NCI-H1436 treated with DMSO at 0.1 percent for 48 hours (cell line): Measurements from ENCODE around the gene TMEM109.
A peak's percentile ranks its signal among the peaks of the same experiment; 100 is the strongest.

Experiments used
- DNase-seq: peaks from one replicate; lab custom pipeline; 2025; lab: John Stamatoyannopoulos, UW

The TMEM109 gene, protein sequence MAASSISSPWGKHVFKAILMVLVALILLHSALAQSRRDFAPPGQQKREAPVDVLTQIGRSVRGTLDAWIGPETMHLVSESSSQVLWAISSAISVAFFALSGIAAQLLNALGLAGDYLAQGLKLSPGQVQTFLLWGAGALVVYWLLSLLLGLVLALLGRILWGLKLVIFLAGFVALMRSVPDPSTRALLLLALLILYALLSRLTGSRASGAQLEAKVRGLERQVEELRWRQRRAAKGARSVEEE

DNA sequence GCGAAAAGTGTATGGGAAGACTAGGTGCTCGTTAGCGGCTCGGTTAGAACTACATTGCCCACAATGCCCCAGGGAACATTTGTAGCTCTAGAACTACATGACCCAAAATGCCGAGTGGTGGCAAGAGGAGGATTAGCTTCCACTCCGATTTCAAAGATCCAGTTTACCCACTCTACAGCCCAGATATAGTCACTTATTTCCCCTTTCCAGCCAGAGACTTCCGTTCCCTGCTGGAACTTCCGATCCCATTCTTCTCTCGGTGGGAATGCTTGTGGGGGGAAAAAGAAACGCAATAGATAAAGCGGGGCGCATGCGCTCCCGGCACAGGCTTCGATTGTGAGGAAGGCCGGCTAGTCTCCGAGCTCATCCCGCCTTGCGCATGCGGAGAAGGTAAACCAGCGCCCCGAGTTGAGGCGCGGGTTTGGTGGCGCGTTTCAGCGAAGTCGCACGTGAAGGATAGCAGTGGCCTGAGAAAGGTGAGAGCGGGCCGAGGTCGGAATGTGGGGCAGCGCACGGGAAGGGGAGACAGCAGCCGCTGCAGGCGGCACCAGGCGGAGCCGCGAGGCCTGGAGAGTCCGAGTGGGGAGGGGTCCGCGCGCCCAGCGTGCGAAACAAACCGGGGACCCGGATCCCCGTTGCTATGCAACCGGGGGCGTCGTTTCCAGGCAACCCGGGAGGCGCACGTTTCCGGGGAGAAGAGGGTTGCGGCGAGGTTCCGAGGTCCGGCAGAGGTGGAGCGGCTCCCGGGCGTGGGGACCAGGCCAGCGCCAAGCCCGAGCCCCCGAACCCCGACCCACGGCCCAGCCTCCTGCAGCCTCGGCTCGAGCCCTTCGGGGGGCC is at the start of gene TMEM109:
Gene TMEM109 (plus strand): TSS at position 366 of the 840 bp plus-strand sequence. CDS start 5,536 bp downstream, outside the sequence.
- DNase-seq: peak; percentile 73

DNA sequence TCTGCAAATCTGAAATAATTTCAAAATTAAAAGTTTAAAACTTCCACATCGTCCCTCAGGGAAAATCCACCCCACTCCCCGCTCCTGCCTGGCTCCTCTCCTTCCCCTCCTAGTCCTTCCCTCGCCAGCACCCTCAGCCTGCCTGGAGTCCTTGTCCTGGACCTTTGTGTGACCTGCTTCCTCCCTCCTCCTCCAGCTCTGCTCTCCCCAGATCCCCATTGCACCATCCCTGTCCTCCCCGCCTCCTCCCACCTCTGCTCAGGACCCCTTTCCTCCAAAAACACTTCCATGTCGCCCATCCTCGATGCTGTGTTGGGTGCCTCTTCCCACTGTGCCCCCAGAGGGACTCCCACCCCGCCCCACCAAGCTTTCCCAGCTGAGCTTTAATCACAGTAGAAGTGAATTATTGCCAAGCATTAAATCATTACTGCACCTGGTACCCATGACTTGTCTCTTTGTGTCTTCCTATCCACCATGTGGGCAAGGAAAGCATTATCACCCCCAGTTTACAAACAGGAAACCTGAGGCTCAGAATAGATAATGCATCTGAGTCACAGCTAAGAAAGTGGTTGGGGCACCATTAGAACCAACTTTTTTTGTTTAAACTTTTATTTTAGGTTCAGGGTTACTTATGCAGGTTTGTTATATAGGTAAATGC is 49.0 kb upstream of the TMEM109 start:
- DNase-seq: no peak

DNA sequence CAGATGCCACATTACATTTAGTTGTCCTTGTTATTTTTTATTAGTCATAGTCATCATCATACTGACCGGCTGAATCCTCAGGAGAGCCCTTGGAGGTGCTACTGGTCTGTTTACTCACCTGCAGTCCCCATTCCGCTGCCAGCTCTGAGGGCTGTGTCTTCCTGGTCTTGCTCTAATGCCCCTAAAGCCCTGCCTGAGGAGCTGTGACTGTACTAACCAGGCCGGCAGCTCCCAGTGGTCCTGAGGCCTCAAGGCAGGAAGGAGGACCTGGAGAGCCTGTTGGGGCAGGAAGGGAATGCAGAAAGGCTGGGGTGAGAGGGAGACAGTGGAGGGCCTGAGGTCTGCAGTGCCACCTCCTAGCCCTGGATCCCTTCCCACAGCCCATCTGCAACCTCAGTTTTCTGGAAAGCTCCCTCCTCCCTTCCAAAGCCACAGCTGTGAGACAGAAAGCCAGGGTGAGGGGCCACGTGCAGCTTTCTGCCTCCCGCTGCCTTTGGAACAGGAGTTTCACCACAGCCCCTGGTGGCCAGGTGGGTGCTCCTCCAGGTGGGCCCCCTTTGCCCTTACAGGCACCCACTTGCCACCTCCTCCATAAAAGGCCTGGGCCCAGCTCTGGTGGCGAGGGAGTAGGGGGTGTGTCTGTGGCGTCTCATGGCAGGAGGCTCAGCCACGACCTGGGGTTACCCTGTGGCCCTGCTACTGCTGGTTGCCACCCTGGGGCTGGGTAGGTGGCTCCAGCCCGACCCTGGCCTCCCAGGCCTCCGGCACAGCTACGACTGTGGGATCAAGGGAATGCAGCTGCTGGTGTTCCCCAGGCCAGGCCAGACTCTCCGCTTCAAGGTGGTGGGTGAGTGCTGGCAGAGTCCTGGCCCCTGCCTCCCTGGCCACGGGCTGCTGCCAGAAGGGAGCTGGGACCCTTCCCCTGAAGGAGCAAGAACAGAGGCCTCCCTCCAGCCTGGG is 46.8 kb upstream of the TMEM109 start, which contains the start of gene ZP1:
Gene ZP1 (plus strand): TSS at position 632 of the 960 bp plus-strand sequence. CDS start 20 bp downstream, at position 652.
- no peak for DNase-seq

DNA sequence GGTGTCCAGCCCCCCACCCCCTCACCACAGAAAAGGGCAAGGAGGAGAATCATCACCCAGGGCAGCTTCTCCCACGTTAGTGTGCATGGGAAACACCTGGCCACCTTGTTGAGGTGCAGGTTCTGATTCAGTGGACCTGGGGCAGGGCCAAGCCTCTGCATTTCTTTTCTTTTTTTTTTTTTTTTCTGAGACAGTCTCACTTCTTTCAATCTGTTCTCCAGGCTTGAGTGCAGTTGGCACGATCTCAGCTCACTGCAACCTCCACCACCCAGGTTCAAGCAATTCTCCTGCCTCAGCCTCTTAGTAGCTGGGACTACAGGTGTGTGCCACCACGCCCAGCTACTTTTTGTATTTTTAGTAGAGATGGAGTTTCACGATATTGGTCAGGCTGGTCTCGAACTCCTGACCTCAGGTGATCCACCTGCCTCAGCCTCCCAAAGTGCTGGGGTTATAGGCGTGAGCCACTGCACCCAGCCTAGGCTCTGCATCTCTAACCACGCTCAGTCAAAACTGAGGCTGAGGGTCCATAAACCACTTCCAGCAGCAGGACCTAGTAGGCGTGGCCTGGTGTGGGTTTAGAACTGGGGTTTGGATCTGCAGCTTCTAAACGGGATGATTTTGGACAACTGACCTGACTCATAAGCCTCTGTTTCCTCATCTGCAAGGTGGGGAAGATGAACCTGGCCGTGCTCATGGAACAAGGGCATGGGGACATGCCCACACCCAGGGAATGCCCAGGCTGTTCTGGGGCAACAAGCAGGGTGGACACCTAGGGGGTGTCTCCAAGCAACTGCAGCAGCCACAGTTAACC is 45.9 kb upstream of the TMEM109 start:
- no peak for DNase-seq

DNA sequence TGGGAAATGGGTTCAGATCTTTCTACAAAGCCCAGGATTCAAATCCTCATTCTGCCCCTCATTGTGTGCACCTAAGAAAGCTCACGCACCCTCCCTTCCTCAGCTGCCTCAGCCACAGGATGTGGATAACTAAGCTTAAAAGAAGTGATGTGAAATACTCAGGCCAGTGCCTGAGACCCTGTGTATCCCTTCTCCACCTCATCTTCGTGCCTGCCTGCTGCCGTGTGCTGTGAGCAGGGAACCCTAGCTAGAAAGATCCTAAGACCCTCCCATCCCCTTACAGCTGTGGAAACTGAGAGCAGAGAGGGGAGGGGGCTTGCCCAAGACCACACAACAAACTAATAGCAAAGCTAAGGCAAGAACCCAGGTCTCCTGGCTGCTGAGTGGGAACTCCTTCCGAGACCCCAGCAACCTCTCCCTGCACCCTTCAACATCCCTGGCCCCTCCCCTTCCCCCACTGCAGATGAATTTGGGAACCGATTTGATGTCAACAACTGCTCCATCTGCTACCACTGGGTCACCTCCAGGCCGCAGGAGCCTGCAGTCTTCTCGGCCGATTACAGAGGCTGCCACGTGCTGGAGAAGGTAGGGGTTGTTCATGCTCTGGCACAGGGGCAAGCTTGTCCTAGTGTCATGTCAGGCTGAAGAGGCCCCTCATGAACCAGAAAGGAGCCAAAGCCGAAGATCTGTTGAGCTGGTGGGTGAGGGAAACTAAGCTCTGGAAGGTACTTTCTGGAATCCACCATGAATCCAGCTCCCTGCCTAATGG is 45.1 kb upstream of the TMEM109 start:
- no peak for DNase-seq

DNA sequence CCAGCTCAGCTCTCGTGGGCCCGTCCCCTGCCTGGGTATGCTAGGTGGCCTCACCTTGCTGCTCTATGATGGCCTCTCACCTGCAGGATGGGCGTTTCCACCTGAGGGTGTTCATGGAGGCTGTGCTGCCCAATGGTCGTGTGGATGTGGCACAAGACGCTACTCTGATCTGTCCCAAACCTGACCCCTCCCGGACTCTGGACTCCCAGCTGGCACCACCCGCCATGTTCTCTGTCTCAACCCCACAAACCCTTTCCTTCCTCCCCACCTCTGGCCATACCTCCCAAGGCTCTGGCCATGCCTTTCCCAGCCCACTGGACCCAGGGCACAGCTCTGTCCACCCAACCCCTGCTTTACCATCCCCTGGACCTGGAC is 44.5 kb upstream of the TMEM109 start:
- no peak for DNase-seq

DNA sequence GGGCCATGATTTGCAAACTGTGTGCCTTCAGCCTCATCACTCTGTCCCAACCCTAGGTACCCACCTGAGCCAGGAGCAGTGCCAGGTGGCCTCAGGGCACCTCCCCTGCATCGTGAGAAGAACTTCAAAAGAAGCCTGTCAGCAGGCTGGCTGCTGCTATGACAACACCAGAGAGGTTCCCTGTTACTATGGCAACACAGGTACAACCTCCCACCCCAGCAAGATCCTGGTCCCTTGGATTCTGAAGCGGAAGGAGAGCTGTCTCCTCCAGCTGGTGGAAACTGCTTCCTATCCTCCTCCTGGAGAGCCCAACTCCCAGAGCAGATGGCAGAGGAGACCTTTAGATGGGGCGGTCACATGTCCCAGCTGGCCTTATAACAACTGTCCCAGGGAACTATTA is 43.7 kb upstream of the TMEM109 start:
- no peak for DNase-seq

DNA sequence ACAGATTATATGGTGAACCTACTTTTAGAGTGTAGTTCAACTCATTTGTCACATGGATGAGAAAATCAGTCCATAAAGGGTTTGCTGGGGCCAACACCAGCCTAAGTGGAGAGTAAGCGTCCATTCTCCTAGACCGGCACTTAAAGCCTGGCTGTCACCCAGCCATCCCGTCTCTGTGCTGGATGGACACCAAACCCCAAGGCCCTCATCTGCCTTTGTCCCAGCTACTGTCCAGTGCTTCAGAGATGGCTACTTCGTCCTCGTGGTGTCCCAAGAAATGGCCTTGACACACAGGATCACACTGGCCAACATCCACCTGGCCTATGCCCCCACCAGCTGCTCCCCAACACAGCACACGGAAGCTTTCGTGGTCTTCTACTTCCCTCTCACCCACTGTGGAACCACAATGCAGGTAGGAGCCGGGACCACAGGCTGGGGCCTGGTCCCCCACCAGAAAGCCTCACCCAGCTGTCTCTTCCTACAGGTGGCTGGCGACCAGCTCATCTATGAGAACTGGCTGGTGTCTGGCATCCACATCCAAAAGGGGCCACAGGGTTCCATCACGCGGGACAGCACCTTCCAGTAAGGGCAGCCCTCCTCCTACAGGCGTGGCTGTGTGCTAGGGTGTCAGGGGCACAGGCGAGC is 43.1 kb upstream of the TMEM109 start:
- no peak for DNase-seq

DNA sequence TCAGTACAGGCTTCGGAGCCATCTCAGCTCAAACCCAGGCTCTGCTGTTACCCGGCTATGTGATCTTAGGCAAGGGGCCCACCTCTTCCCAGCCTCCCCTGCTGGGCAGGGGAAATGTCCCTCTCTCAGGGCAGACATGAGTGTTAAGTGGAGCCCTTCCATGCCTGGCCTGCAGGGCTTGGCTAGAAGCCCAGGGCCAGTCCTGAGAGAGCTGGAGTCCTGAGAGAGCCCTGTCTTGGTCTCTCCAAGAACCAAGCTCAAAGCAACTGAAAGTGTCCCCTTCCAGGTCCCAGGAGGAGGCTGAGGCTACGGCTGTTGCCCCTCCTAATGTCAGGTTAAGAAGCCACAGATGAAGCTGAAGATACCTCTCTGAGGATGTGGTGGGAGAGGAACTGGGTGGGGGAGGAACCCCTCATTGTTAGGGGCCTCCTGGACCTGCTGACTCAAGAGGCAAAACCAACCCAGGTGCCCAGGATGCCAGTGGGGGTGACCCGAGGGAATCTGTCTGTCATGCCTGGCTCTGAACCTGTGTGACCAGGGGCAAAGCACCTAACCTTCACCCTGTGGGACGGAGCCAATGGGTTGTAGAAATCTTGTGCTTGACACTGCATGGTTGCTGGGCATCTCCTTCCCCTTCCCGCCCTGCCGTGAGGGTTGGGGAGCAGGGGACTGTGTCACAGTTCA is 42.4 kb upstream of the TMEM109 start:
- no peak for DNase-seq

DNA sequence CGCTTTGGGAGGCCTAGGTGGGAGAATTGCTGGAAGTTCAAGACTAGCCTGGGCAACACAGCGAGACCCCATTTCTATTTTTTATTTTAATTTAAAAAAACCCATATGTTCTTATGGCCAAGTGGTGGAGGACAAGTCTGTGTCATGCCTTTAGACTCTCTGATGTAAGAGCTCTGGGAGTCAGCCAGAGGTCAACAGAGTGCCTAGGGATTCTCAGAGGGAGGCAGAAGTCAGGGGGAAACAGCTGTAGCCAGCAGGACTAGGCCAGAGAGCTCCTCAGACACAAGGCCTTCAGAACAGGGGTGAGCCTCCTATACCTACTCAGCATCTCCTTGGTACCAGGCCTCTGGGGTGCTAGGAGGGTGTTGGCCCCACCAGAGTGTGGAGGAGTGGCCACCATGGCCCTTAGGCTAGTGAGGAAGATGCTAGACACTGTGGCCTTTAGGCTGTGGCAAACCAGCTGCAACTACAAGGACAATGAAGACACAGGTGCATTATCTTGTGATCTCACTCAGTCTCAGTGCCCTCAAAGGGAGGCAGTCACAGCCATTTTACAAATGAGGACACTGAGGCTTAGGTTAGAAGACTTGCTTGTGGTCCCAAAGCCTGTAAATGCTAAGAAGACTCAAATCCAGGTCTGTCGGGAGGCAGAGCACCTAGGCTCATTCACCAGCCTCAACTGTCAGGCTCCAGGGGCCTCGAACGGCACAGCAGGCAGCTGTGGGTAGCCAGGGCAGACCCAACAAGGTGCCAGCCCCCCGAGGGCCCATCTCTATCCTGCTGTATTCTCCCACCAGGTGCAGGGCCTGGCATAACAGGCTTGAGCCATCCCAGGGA is 41.6 kb upstream of the TMEM109 start:
- DNase-seq: no peak

DNA sequence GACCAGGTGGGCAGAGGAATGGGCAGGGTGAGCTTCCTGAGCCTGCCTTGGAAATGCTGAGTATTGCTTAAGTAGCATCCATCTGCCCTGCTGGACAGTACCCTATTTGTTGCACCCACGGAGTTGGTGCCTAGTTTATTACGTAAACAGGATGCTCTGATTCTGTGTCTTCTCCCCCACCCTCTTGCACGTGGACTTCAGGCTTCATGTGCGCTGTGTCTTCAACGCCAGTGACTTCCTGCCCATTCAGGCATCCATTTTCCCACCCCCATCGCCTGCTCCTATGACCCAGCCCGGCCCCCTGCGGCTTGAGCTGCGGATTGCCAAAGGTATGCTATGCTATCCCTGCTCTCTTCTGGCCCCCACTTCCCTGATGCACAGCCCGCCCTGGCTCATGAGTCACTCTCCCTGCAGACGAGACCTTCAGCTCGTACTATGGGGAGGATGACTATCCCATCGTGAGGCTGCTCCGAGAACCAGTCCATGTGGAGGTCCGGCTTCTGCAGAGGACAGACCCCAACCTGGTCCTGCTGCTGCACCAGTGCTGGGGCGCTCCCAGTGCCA is 40.9 kb upstream of the TMEM109 start:
- DNase-seq: no peak

DNA sequence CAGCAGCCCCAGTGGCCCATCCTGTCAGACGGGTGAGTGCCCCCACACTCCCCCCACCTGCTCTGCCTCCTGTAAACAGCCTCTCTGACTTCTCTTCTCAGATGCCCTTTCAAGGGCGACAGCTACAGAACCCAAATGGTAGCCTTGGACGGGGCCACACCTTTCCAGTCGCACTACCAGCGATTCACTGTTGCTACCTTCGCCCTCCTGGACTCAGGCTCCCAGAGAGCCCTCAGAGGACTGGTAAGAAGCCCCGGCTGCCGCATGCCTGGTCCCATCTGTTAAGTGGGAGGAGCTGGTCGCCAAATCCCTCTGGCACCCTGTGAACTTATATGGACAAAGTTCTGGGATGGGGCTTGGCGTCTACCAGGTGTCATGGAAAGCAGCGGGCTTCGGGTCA is 40.4 kb upstream of the TMEM109 start:
- no peak for DNase-seq

DNA sequence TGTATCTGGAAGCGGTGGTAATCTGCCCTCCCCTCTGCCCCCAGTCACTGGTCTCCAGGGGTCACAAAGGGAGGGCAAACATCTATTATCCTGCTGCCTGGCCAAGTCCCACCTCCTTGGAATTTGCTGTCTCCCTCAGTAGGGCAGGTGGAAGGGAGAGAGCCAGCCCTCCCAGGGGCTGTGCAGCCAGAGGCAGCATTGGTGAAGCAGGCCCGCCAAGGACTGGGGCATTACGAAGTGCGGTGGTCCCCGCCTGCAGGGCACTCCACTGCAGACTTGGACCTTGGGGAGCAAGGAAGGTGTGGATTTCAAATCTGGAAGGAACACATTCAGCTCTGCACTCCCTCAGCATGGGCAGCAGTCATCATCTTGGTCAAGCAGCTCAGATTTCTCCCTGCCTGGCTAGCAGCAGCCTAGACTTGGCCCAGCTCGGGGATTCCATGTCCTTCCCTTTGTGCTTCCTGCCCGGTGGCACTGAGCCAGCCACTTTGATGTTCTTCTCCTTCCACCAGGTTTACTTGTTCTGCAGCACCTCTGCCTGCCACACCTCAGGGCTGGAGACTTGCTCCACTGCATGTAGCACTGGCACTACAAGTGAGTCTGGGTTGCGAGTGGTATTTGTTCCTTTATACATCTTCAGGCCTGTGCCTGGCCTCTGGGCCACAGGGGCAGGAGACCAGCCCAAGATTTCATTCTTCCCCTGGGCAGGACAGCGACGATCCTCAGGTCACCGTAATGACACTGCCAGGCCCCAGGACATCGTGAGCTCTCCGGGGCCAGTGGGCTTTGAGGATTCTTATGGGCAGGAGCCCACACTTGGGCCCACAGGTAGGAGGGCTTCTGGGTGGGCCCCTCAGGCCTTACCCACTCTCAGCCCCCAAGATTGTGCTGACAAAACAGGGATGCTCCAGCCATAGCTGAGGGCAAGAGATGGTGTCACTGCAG is 39.3 kb upstream of the TMEM109 start:
- no peak for DNase-seq

DNA sequence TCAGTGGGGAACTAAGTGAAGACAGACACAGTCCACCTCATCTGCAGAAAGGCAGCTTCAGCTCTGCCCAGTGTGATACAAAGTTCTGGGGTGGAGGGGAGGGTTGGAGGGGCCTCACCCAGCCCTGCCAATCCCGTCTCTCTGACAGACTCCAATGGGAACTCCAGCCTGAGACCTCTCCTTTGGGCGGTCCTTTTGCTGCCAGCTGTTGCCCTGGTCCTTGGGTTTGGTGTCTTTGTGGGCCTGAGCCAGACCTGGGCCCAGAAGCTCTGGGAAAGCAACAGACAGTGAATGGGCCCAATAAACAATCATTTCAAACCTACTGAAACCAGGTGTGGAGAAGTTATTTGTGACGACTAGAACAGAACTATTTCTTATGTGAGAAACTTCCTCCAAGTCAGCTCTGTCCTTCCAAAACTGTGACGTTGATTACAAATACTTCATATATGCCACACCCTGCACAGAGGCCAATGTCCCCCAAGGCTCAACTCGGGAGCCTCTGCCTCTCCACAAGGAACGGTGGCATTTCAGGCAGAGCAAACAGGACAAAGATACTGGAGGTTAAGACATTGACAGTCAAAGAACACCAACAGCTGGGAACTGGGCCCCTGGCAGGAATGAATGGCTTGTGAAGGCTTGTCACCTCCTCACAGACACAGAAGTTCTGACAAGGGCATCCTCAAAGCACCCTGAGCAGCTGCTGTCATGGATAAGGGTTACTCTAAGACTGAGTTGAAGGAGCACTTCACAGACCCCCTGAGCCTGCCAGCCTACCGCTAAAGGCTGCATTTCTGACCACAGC is 38.4 kb upstream of the TMEM109 start:
- no peak for DNase-seq

DNA sequence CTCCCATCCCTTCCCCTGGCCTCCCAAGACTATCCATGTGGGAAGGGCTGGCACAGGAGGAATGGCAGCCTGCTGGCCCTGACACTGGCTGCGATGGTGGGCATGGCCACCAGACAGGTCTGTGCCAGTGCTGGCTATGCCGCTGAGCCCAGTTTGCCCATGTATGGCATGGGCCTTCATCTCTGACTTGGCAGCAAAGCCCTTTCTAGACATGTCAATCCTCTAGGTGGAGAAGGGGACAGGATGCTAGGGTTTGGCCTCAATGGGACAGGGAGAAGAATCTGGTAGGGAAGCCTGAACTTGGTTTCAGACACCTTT is 37.8 kb upstream of the TMEM109 start:
- no peak for DNase-seq
